Measurements from ENCODE around the gene RFX3. TPM values are rescaled to one million over a fixed set of nuclear protein-coding genes. Genes with fewer than 3 reads are reported as not detected.

Gene RFX3
- total RNA-seq, 4 donors from 2014 or later, result 2.1 to 11.5 (median 7.3) TPM

GRCh38 chr9:3513265-3513818 lies 12.5 kb downstream of the RFX3 start:
- H3K4me1 ChIP-seq, result peaks cover 13 to 43% of the 10 kb centered on the region in 2 donors
- peak overlapping the region in 2 of 4 donors; percentile 99 to 100 for H3K27ac ChIP-seq
- H3K27me3 ChIP-seq, result no peaks in the 10 kb centered on the region
- ATAC-seq (no peak), DNase-seq (no peak)
- TF ChIP-seq POLR2A (IDR thresholded peaks at IDR 0.05) (no peak), CTCF (IDR thresholded peaks at IDR 0.05 in 4 of 5, conservative IDR thresholded peaks at IDR 0.05 in 1 of 5) (no peak)
- H3K9me3 ChIP-seq, result no peaks in the 10 kb centered on the region
- H3K4me3 ChIP-seq, result no peak overlapping the region
- no peaks in the 10 kb centered on the region for H3K36me3 ChIP-seq
- intact Hi-C loops (cut with DNase I; ENCODE audit: low total_unique reads), result no loop called here
- in situ Hi-C loops (cut with MboI; ENCODE audit: low sequenced_read_pairs in 4 of 4), result no loop called here

GRCh38 chr9:3511551-3511950 lies 14.2 kb downstream of the RFX3 start:
- peak overlapping the region; percentile 55 to 76 (median 66) for H3K27ac ChIP-seq
- no peaks in the 10 kb centered on the region for H3K27me3 ChIP-seq
- ATAC-seq, result no peak
- no peak for TF ChIP-seq POLR2A (IDR thresholded peaks at IDR 0.05)
- TF ChIP-seq CTCF (IDR thresholded peaks at IDR 0.05 in 4 of 5, conservative IDR thresholded peaks at IDR 0.05 in 1 of 5), result no peak
- no peak for DNase-seq
- peaks cover 9 to 37% of the 10 kb centered on the region in 2 donors for H3K4me1 ChIP-seq
- H3K9me3 ChIP-seq, result no peaks in the 10 kb centered on the region
- no peak overlapping the region for H3K4me3 ChIP-seq
- H3K36me3 ChIP-seq, result no peaks in the 10 kb centered on the region
- intact Hi-C loops (cut with DNase I; ENCODE audit: low total_unique reads), result no loop called here
- in situ Hi-C loops (cut with MboI; ENCODE audit: low sequenced_read_pairs in 4 of 4), result no loop called here

GRCh38 chr9:3510796-3511195 lies 15.0 kb downstream of the RFX3 start:
- intact Hi-C loops (cut with DNase I; ENCODE audit: low total_unique reads), result no loop called here
- Histone ChIP-seq H3K27me3 (no peaks in the 10 kb centered on the region), H3K4me3 (peak overlapping the region in 1 of 4 donors; percentile 5), H3K27ac (peak overlapping the region; percentile 55 to 76 (median 66)), H3K36me3 (no peaks in the 10 kb centered on the region), H3K9me3 (no peaks in the 10 kb centered on the region), H3K4me1 (peaks cover 9 to 35% of the 10 kb centered on the region in 2 donors)
- DNase-seq (no peak), ATAC-seq (no peak)
- TF ChIP-seq CTCF (IDR thresholded peaks at IDR 0.05 in 4 of 5, conservative IDR thresholded peaks at IDR 0.05 in 1 of 5) (no peak), POLR2A (IDR thresholded peaks at IDR 0.05) (no peak)
- in situ Hi-C loops (cut with MboI; ENCODE audit: low sequenced_read_pairs in 4 of 4), result no loop called here

GRCh38 chr9:3509926-3510325 lies 15.9 kb downstream of the RFX3 start:
- TF ChIP-seq POLR2A (IDR thresholded peaks at IDR 0.05), result no peak
- TF ChIP-seq CTCF (IDR thresholded peaks at IDR 0.05 in 4 of 5, conservative IDR thresholded peaks at IDR 0.05 in 1 of 5), result no peak
- H3K27ac ChIP-seq, result peak overlapping the region; percentile 32 to 76 (median 66)
- peaks cover 6 to 28% of the 10 kb centered on the region in 2 donors for H3K4me1 ChIP-seq
- DNase-seq (no peak), ATAC-seq (no peak)
- no peaks in the 10 kb centered on the region for H3K9me3 ChIP-seq
- intact Hi-C loops (cut with DNase I; ENCODE audit: low total_unique reads), result no loop called here
- no peak overlapping the region for H3K4me3 ChIP-seq
- in situ Hi-C loops (cut with MboI; ENCODE audit: low sequenced_read_pairs in 4 of 4), result no loop called here
- no peaks in the 10 kb centered on the region for H3K27me3 ChIP-seq
- H3K36me3 ChIP-seq, result no peaks in the 10 kb centered on the region

Data from gastrocnemius medialis (tissue), 4 donors.